Left ventricle myocardium superior (tissue), 1 donor: ENCODE measurements around the gene TRIOBP. TPM values are rescaled to one million over a fixed set of nuclear protein-coding genes. Genes with fewer than 3 reads are reported as not detected.

Experiments
- total RNA-seq: library from RNA; stranded (reverse); fragmentation: NEBNext Ultra II Directional; extraction: Animal tissue kit (Norgen Biotek cat#: 25700); gene quantifications from one replicate; pipeline ENCODE4 v1.2.1, GENCODE V29; 2021
- donor health status: DM: no; HTN: yes; CAD: no; lungs with severe emphysema.

Gene TRIOBP
- total RNA-seq, 1 donor from 2014 or later: 82.7 TPM

Other genes starting within 250 kb of the TRIOBP start
- gene MFNG, start 210.7 kb upstream of the TRIOBP start, total RNA-seq: 13.9 TPM
- gene CARD10, start 177.6 kb upstream of the TRIOBP start, total RNA-seq: 10.0 TPM
- gene CDC42EP1, start 136.6 kb upstream of the TRIOBP start, total RNA-seq: 14.6 TPM
- not detected for gene LGALS2, start 117.0 kb upstream of the TRIOBP start, total RNA-seq
- gene GGA1, start 88.2 kb upstream of the TRIOBP start, total RNA-seq: 28.5 TPM
- gene SH3BP1, start 57.4 kb upstream of the TRIOBP start, total RNA-seq: 2.7 TPM
- gene PDXP, start 38.3 kb upstream of the TRIOBP start, total RNA-seq: 21.5 TPM
- gene LGALS1, start 21.4 kb upstream of the TRIOBP start, total RNA-seq: 1,086 TPM
- gene NOL12, start 10.7 kb upstream of the TRIOBP start, total RNA-seq: 12.0 TPM
- 42.0 TPM for gene GCAT, start 110.9 kb downstream of the TRIOBP start, total RNA-seq
- gene GALR3, start 126.3 kb downstream of the TRIOBP start, total RNA-seq: not detected
- gene ANKRD54, start 147.3 kb downstream of the TRIOBP start, total RNA-seq: 17.8 TPM
- 403 TPM for gene EIF3L, start 152.4 kb downstream of the TRIOBP start, total RNA-seq
- 20.1 TPM for gene MICALL1, start 209.2 kb downstream of the TRIOBP start, total RNA-seq